ENCODE data around the gene GPR141.

GPR141 gene

GRCh38 chr7:37771342-37771741 is 87.8 kb downstream of the GPR141 start:
- no peak for DNase-seq (ENCODE audit: low spot score)
- no peak for TF ChIP-seq CTCF (IDR thresholded peaks at IDR 0.05)
- H3K27ac ChIP-seq: no peak overlapping the region
- H3K4me3 ChIP-seq: no peak overlapping the region

DNA sequence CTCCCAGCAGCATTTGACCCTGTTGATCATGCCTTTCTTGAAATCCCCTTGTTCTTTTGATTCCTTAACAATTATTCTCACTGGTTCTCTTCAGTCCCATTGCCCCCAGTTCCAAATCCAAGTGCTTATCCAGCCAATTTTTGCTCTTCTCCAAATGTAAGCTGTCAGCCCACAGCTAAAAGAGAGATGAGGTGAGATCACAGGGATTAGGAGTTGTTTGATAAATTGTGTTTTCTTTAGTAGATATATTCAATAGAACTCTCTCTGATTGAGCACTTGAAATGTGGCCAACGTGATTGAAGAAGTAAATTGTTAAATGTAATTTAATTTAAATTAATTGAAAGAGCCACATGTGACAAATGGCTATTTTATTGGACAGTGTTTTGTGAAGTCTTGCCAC is 88.2 kb downstream of the GPR141 start:
- H3K4me3 ChIP-seq: no peak overlapping the region

GRCh38 chr7:37775921-37776320 is 92.4 kb downstream of the GPR141 start:
- H3K27ac ChIP-seq: no peak overlapping the region
- no peak for DNase-seq (ENCODE audit: low spot score)
- TF ChIP-seq CTCF (IDR thresholded peaks at IDR 0.05): no peak
- H3K4me3 ChIP-seq: no peak overlapping the region

More for the DNA sequence above, 88.2 kb downstream of the GPR141 start:
- no peak overlapping the region for H3K27ac ChIP-seq
- DNase-seq (ENCODE audit: low spot score): no peak
- no peak for TF ChIP-seq CTCF (IDR thresholded peaks at IDR 0.05)

DNA sequence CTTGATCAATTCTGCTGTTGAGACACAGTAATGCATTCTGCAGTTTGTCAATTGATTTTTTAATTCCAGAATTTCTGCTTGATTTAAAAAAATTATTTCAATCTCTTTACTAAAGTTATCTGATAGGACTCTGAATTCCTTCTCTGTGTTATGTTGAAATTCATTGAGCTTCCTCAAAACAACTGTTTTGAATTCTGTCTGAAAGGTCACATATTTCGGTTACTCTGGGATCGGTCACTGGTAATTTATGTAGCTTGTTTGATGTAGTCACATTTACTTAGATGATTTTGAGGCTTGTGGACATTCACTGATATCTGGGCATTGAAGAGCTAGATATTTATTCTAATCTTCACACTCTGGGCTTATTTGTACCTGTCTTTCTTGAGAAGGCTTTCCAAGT is 97.6 kb downstream of the GPR141 start:
- Histone ChIP-seq H3K27ac (no peak overlapping the region), H3K4me3 (no peak overlapping the region)
- no peak for TF ChIP-seq CTCF (IDR thresholded peaks at IDR 0.05)
- DNase-seq (ENCODE audit: low spot score): no peak

DNA sequence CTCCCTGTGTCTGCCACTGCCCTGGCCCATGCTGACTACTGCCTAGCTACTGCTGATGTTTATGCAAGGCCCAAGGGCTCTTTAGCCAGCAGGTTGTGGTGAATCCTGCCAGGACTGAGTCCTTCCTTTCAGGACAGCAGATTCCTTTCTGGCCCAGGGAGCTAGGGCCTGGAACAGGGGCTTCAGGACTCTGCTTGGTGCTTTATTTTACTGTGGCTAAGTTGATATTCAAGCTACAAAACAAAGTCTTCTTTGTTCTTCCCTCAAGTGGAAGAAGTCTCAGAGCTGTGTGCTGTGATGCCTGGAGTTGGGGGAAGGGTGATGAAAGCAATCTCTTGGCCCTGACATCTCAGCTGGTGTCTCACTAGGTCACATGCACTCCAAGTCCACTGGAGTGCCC is 98.6 kb downstream of the GPR141 start:
- H3K4me3 ChIP-seq: no peak overlapping the region
- no peak for DNase-seq (ENCODE audit: low spot score)

GRCh38 chr7:37784015-37784414 is 100.4 kb downstream of the GPR141 start:
- no peak overlapping the region for H3K4me3 ChIP-seq
- DNase-seq (ENCODE audit: low spot score): no peak
- no peak for TF ChIP-seq CTCF (IDR thresholded peaks at IDR 0.05)
- no peak overlapping the region for H3K27ac ChIP-seq

More for the DNA sequence above, 98.6 kb downstream of the GPR141 start:
- H3K27ac ChIP-seq: no peak overlapping the region
- TF ChIP-seq CTCF (IDR thresholded peaks at IDR 0.05): no peak

GRCh38 chr7:37786741-37787569 is 103.4 kb downstream of the GPR141 start:
- Histone ChIP-seq H3K4me3 (no peak overlapping the region), H3K27ac (no peak overlapping the region)
- no peak for DNase-seq (ENCODE audit: low spot score)
- no peak for TF ChIP-seq CTCF (IDR thresholded peaks at IDR 0.05)
